ENCODE data around the gene AP1G1. TPM values are rescaled to one million over a fixed set of nuclear protein-coding genes. Genes with fewer than 3 reads are reported as not detected.
"Not testable (repeated sequence)": the region's sequence is repeated elsewhere in the genome, so short reads cannot be mapped to it uniquely, and the experiment has no call there.

The AP1G1 gene
- total RNA-seq, 1 donor from 2014 or later: 90.0 TPM

- ATAC-seq: peak; percentile 47
- intact Hi-C loops (cut with DNase I): no loop called here
- TF ChIP-seq CTCF (IDR thresholded peaks at IDR 0.05): no peak
These were observed 21.7 kb upstream of the AP1G1 start for GRCh38 chr16:71830359-71830758.

GRCh38 chr16:71826533-71827017, 17.9 kb upstream of the AP1G1 start:
- DNase-seq (no peak), ATAC-seq (peak; percentile 66)
- H3K27me3 ChIP-seq: no peaks in the 10 kb centered on the region
- no peaks in the 10 kb centered on the region for H3K36me3 ChIP-seq
- H3K4me3 ChIP-seq: no peak overlapping the region
- H3K27ac ChIP-seq: no peak overlapping the region
- no peaks in the 10 kb centered on the region for H3K4me1 ChIP-seq
- H3K9me3 ChIP-seq: no peaks in the 10 kb centered on the region
- no peak for TF ChIP-seq CTCF (IDR thresholded peaks at IDR 0.05)
- intact Hi-C loops (cut with DNase I): no loop called here

More at GRCh38 chr16:71830359-71830758, 21.7 kb upstream of the AP1G1 start:
- Histone ChIP-seq H3K27ac (no peak overlapping the region), H3K4me1 (no peaks in the 10 kb centered on the region), H3K4me3 (no peak overlapping the region), H3K36me3 (no peaks in the 10 kb centered on the region), H3K27me3 (no peaks in the 10 kb centered on the region), H3K9me3 (no peaks in the 10 kb centered on the region)
- DNase-seq: no peak

GRCh38 chr16:71817155-71817500, 8.5 kb upstream of the AP1G1 start:
- H3K9me3 ChIP-seq; intact Hi-C loops (cut with DNase I); ATAC-seq; H3K27me3 ChIP-seq; DNase-seq; H3K36me3 ChIP-seq; H3K4me1 ChIP-seq; H3K4me3 ChIP-seq: not testable (repeated sequence)
- H3K27ac ChIP-seq: peak overlapping the region; percentile 33

GRCh38 chr16:71811261-71811803, 2.7 kb upstream of the AP1G1 start:
- H3K27ac ChIP-seq: no peak overlapping the region
- no peaks in the 10 kb centered on the region for H3K27me3 ChIP-seq
- intact Hi-C loops (cut with DNase I): no loop called here
- no peaks in the 10 kb centered on the region for H3K36me3 ChIP-seq
- TF ChIP-seq CTCF (IDR thresholded peaks at IDR 0.05): no peak
- no peak overlapping the region for H3K4me3 ChIP-seq
- ATAC-seq (no peak), DNase-seq (no peak)
- H3K4me1 ChIP-seq: peaks cover 22% of the 10 kb centered on the region
- H3K9me3 ChIP-seq: no peaks in the 10 kb centered on the region

- H3K4me3 ChIP-seq; H3K27me3 ChIP-seq; intact Hi-C loops (cut with DNase I); ATAC-seq; H3K36me3 ChIP-seq; H3K9me3 ChIP-seq: not testable (repeated sequence)
- DNase-seq: peak; percentile 67
- H3K4me1 ChIP-seq: peaks cover 34% of the 10 kb centered on the region
- peak overlapping the region; percentile 100 for H3K27ac ChIP-seq
These were observed 1.5 kb upstream of the AP1G1 start for GRCh38 chr16:71810155-71810530.

GRCh38 chr16:71807905-71808592, 585 bp downstream of the AP1G1 start:
- no peaks in the 10 kb centered on the region for H3K27me3 ChIP-seq
- intact Hi-C loops (cut with DNase I): no loop called here
- DNase-seq (no peak), ATAC-seq (peak; percentile 33)
- H3K9me3 ChIP-seq: no peaks in the 10 kb centered on the region
- peaks cover 38% of the 10 kb centered on the region for H3K4me1 ChIP-seq
- TF ChIP-seq CTCF (IDR thresholded peaks at IDR 0.05): no peak
- peak overlapping the region; percentile 99 for H3K4me3 ChIP-seq
- H3K27ac ChIP-seq: peak overlapping the region; percentile 100
- peaks cover 13% of the 10 kb centered on the region for H3K36me3 ChIP-seq

Data from upper lobe of right lung (tissue), 1 donor.